ENCODE data around the gene AP1S2.
A peak's percentile ranks its signal among the peaks of the same experiment; 100 is the strongest.

The AP1S2 gene

DNA sequence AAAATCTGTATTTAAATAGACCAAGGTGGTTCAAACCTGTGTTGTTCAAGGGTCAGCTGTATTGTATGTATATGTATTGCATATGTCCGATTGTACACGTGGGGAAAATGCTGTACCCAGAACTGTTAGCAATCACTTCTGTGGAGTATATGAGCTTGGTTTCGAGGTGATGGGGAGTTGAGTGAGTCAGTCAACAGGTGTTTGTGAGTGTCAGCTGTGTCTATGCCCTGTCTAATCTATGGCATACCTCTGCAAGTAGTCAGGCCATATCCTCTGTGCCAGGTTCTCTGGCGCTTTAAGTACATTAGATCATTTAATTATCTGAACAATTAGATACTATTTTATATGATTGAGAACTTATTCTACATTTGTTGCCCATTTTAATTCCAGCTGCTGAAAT is 56.9 kb downstream of the AP1S2 start:
- no peak overlapping the region for H4K91ac ChIP-seq (ENCODE audit: low read depth, low read length)
- H3K36me3 ChIP-seq (ENCODE audit: control insufficient read depth in 1 of 2, insufficient read depth in 2 of 2, low read length in 2 of 2), result peaks cover 4 to 6% of the 10 kb centered on the region in 2 experiments
- no peaks in the 10 kb centered on the region for H3K27me3 ChIP-seq (ENCODE audit: insufficient read depth, low read length)
- H3K14ac ChIP-seq (ENCODE audit: low read length), result no peak overlapping the region
- no peak overlapping the region for H2AFZ ChIP-seq (ENCODE audit: insufficient read depth, low read length, poor library complexity)
- no peak overlapping the region for H2BK5ac ChIP-seq (ENCODE audit: low read depth, low read length, poor library complexity)
- H3K9me3 ChIP-seq (ENCODE audit: insufficient read depth, low read depth, low read length), result no peaks in the 10 kb centered on the region
- DNase-seq, result no peak
- no peak overlapping the region for H3K18ac ChIP-seq (ENCODE audit: low read length)
- no peak overlapping the region for H3K9ac ChIP-seq (ENCODE audit: low read length)
- H3K4me1 ChIP-seq (ENCODE audit: control insufficient read depth in 1 of 2, insufficient read depth in 2 of 2, low read length in 2 of 2), result no peaks in the 10 kb centered on the region
- no peaks in the 10 kb centered on the region for H3K79me2 ChIP-seq (ENCODE audit: control insufficient read depth, insufficient read depth, low read length, poor library complexity)
- no peak overlapping the region for H3K4ac ChIP-seq (ENCODE audit: low read depth, low read length)
- H4K8ac ChIP-seq (ENCODE audit: low read depth, low read length), result no peak overlapping the region
- no peak overlapping the region for H3K27ac ChIP-seq (ENCODE audit: low read depth, low read length)
- no peak overlapping the region for H2BK12ac ChIP-seq (ENCODE audit: low read length)
- no peak overlapping the region for H3K4me2 ChIP-seq (ENCODE audit: low read length)
- H3K4me3 ChIP-seq (ENCODE audit: low read depth, low read length), result no peak overlapping the region
- no peak overlapping the region for H2AK5ac ChIP-seq (ENCODE audit: low read length)
- H4K12ac ChIP-seq (ENCODE audit: low read depth, low read length), result no peak overlapping the region
- no CpG with 5 or more reads among the region's 4 CpGs for WGBS (ENCODE audit: extremely low coverage, insufficient coverage, insufficient read length)
- no peaks in the 10 kb centered on the region for H3K79me1 ChIP-seq (ENCODE audit: low read length)
- H2BK120ac ChIP-seq (ENCODE audit: insufficient read depth, low read length, poor library complexity), result no peak overlapping the region
- no peak overlapping the region for H3K23ac ChIP-seq (ENCODE audit: low read length)

DNA sequence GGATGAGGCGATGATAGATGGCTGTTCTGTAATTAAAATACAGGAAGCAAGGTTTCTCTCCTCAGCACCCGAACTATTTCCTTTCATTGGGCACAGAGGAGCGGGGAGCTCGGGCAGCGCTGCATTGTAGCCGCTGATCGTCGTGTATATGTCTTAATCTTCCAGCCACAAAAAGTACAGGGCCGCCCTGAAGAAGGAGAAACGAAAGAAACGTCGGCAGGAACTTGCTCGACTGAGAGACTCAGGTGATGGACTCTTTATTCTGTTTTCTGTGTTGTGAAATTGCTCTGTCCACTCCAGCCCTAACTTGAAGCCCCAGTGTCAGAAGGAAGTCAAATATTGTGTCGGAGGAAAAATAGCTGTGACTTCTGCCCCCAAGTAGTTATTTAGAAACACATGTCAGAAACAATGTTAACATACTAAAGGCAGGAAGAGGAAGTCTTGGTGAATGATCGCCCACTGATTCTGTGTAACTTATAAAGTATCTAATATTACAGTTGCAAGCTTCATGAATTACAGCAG is 63.8 kb downstream of the AP1S2 start:
- H3K18ac ChIP-seq (ENCODE audit: low read length), result peak overlapping the region; percentile 8
- peak overlapping the region; percentile 75 for H3K4me2 ChIP-seq (ENCODE audit: low read length)
- H3K4me1 ChIP-seq (ENCODE audit: control insufficient read depth in 1 of 2, insufficient read depth in 2 of 2, low read length in 2 of 2), result no peaks in the 10 kb centered on the region
- peak overlapping the region; percentile 33 for H3K4ac ChIP-seq (ENCODE audit: low read depth, low read length)
- H2AFZ ChIP-seq (ENCODE audit: insufficient read depth, low read length, poor library complexity), result peak overlapping the region; percentile 61
- peak overlapping the region; percentile 57 for H2BK5ac ChIP-seq (ENCODE audit: low read depth, low read length, poor library complexity)
- no peak overlapping the region for H2BK12ac ChIP-seq (ENCODE audit: low read length)
- peak overlapping the region; percentile 28 for H3K27ac ChIP-seq (ENCODE audit: low read depth, low read length)
- H3K36me3 ChIP-seq (ENCODE audit: control insufficient read depth in 1 of 2, insufficient read depth in 2 of 2, low read length in 2 of 2), result peaks cover 0 to 5% of the 10 kb centered on the region in 2 experiments
- peak overlapping the region; percentile 90 for H3K4me3 ChIP-seq (ENCODE audit: low read depth, low read length)
- H3K79me1 ChIP-seq (ENCODE audit: low read length), result peaks cover 3% of the 10 kb centered on the region
- H4K8ac ChIP-seq (ENCODE audit: low read depth, low read length), result peak overlapping the region; percentile 74
- peaks cover 3% of the 10 kb centered on the region for H3K79me2 ChIP-seq (ENCODE audit: control insufficient read depth, insufficient read depth, low read length, poor library complexity)
- no CpG with 5 or more reads among the region's 15 CpGs for WGBS (ENCODE audit: extremely low coverage, insufficient coverage, insufficient read length)
- no peak for DNase-seq
- no peak overlapping the region for H3K14ac ChIP-seq (ENCODE audit: low read length)
- H2BK120ac ChIP-seq (ENCODE audit: insufficient read depth, low read length, poor library complexity), result peak overlapping the region; percentile 11
- H3K23ac ChIP-seq (ENCODE audit: low read length), result no peak overlapping the region
- peak overlapping the region; percentile 8 for H4K12ac ChIP-seq (ENCODE audit: low read depth, low read length)
- H3K9me3 ChIP-seq (ENCODE audit: insufficient read depth, low read depth, low read length), result no peaks in the 10 kb centered on the region
- H2AK5ac ChIP-seq (ENCODE audit: low read length), result no peak overlapping the region
- peak overlapping the region; percentile 53 for H3K9ac ChIP-seq (ENCODE audit: low read length)
- peak overlapping the region; percentile 55 for H4K91ac ChIP-seq (ENCODE audit: low read depth, low read length)
- H3K27me3 ChIP-seq (ENCODE audit: insufficient read depth, low read length), result no peaks in the 10 kb centered on the region

DNA sequence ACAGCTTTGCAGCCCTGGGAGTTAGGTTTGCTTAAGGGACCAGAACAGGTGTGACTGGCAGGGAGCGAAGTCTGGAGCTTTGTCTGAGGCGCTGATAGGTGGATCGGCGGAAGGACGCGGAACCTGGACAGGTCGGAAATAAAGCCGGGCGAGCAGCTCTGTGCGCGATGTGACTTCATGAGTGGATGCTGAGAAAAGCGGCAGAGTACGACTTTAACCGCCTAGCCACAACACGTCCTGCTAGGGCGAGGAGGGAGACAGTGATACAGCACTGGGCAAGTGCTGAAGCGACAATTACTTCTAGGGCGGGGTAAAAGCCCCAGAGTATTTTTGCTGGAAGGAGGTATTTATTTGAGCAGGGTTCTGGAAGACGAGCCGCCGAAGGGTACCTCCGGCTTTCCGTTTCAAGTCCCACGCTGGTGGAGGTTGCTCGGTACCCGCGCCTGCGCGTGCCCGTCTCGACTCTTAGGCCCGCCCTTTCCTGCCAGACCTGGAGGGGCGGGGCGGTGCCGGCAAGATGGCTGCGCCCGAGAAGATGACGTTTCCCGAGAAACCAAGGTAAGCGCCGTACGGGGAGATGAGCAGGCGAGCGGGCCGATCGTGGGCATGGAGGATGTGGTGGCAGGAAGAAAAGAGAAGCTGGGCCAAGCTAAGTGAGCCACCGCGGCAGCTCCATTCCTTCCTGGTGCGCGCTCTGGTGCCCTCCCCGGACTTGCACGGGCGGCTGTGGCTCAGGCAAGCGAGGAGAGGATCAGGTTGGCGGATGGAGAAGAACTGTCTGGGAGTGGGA is 64.4 kb downstream of the AP1S2 start, which contains the start of gene ZRSR2:
Gene ZRSR2, plus strand, starts transcription at position 506 of the 790 bp plus-strand sequence. Its CDS starts 12 bp downstream, at position 518.
- Histone ChIP-seq H4K12ac (ENCODE audit: low read depth, low read length) (peak within 1 kb of the TSS; percentile 22), H2BK12ac (ENCODE audit: low read length) (no peak within 1 kb of the TSS), H2BK120ac (ENCODE audit: insufficient read depth, low read length, poor library complexity) (peak within 1 kb of the TSS; percentile 25), H3K4me2 (ENCODE audit: low read length) (peak within 1 kb of the TSS; percentile 91), H3K4ac (ENCODE audit: low read depth, low read length) (peak within 1 kb of the TSS; percentile 33), H2BK5ac (ENCODE audit: low read depth, low read length, poor library complexity) (peak within 1 kb of the TSS; percentile 57), H2AK5ac (ENCODE audit: low read length) (no peak within 1 kb of the TSS), H3K14ac (ENCODE audit: low read length) (peak within 1 kb of the TSS; percentile 35), H3K36me3 (ENCODE audit: control insufficient read depth in 1 of 2, insufficient read depth in 2 of 2, low read length in 2 of 2) (peaks cover 0 to 3% of the 10 kb centered on the region in 2 experiments), H3K9ac (ENCODE audit: low read length) (peak within 1 kb of the TSS; percentile 53), H3K23ac (ENCODE audit: low read length) (no peak within 1 kb of the TSS), H3K27ac (ENCODE audit: low read depth, low read length) (peak within 1 kb of the TSS; percentile 49), H2AFZ (ENCODE audit: insufficient read depth, low read length, poor library complexity) (peak within 1 kb of the TSS; percentile 61), H3K4me1 (ENCODE audit: control insufficient read depth in 1 of 2, insufficient read depth in 2 of 2, low read length in 2 of 2) (no peaks in the 10 kb centered on the region), H4K8ac (ENCODE audit: low read depth, low read length) (peak within 1 kb of the TSS; percentile 74), H3K79me1 (ENCODE audit: low read length) (peaks cover 3% of the 10 kb centered on the region), H3K79me2 (ENCODE audit: control insufficient read depth, insufficient read depth, low read length, poor library complexity) (peaks cover 3% of the 10 kb centered on the region), H3K4me3 (ENCODE audit: low read depth, low read length) (peak within 1 kb of the TSS; percentile 90), H3K27me3 (ENCODE audit: insufficient read depth, low read length) (no peaks in the 10 kb centered on the region), H4K91ac (ENCODE audit: low read depth, low read length) (peak within 1 kb of the TSS; percentile 55), H3K18ac (ENCODE audit: low read length) (peak within 1 kb of the TSS; percentile 8), H3K9me3 (ENCODE audit: insufficient read depth, low read depth, low read length) (no peaks in the 10 kb centered on the region)
- peak; percentile 62 to 82 for DNase-seq
- WGBS (ENCODE audit: extremely low coverage, insufficient coverage, insufficient read length), result no CpG with 5 or more reads among the region's 55 CpGs

DNA sequence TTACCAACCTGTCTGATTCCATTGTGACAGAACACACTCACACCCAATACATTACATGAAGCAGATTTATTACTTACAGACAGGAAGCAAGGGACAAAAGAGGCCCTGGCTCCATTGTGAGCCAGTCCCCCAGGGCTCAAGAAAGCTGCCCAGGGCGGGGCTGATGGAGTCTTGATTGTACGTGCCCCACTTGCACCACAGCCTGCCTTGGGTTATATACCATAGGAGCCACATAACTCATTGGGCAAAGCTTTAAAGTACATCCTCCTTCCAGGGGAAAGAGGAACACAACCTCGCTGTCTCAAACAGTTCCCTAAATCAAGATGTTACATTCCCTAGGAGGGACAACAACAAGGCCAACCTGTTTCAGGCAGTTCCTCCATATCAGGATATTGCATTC is 67.7 kb downstream of the AP1S2 start:
- Histone ChIP-seq H2BK12ac (ENCODE audit: low read length) (no peak overlapping the region), H3K4me1 (ENCODE audit: control insufficient read depth in 1 of 2, insufficient read depth in 2 of 2, low read length in 2 of 2) (no peaks in the 10 kb centered on the region), H3K9ac (ENCODE audit: low read length) (no peak overlapping the region), H2BK5ac (ENCODE audit: low read depth, low read length, poor library complexity) (no peak overlapping the region), H3K4me2 (ENCODE audit: low read length) (no peak overlapping the region), H3K4me3 (ENCODE audit: low read depth, low read length) (no peak overlapping the region), H3K79me1 (ENCODE audit: low read length) (peaks cover 3% of the 10 kb centered on the region), H4K91ac (ENCODE audit: low read depth, low read length) (no peak overlapping the region), H3K18ac (ENCODE audit: low read length) (no peak overlapping the region), H3K23ac (ENCODE audit: low read length) (no peak overlapping the region), H2BK120ac (ENCODE audit: insufficient read depth, low read length, poor library complexity) (no peak overlapping the region), H2AFZ (ENCODE audit: insufficient read depth, low read length, poor library complexity) (no peak overlapping the region), H3K4ac (ENCODE audit: low read depth, low read length) (no peak overlapping the region), H4K8ac (ENCODE audit: low read depth, low read length) (no peak overlapping the region), H3K79me2 (ENCODE audit: control insufficient read depth, insufficient read depth, low read length, poor library complexity) (peaks cover 3% of the 10 kb centered on the region), H3K9me3 (ENCODE audit: insufficient read depth, low read depth, low read length) (no peaks in the 10 kb centered on the region), H3K36me3 (ENCODE audit: control insufficient read depth in 1 of 2, insufficient read depth in 2 of 2, low read length in 2 of 2) (peaks cover 0 to 10% of the 10 kb centered on the region in 2 experiments), H3K14ac (ENCODE audit: low read length) (no peak overlapping the region), H2AK5ac (ENCODE audit: low read length) (no peak overlapping the region), H3K27ac (ENCODE audit: low read depth, low read length) (no peak overlapping the region), H4K12ac (ENCODE audit: low read depth, low read length) (no peak overlapping the region), H3K27me3 (ENCODE audit: insufficient read depth, low read length) (no peaks in the 10 kb centered on the region)
- DNase-seq, result no peak
- no CpG with 5 or more reads among the region's 3 CpGs for WGBS (ENCODE audit: extremely low coverage, insufficient coverage, insufficient read length)

Data from trophoblast cell (in vitro differentiated cells and primary cell).